ENCODE measurements around the gene RFNG.
A peak's percentile ranks its signal among the peaks of the same experiment; 100 is the strongest.

The RFNG gene

GRCh38 chr17:82077617-82078358 is 26.2 kb upstream of the RFNG start:
- DNase-seq (ENCODE audit: low spot score): no peak

- no peak for DNase-seq (ENCODE audit: low spot score)
These were observed 25.4 kb upstream of the RFNG start for GRCh38 chr17:82076785-82077591.

GRCh38 chr17:82076018-82076784 is 24.6 kb upstream of the RFNG start:
- DNase-seq (ENCODE audit: low spot score): no peak

DNA sequence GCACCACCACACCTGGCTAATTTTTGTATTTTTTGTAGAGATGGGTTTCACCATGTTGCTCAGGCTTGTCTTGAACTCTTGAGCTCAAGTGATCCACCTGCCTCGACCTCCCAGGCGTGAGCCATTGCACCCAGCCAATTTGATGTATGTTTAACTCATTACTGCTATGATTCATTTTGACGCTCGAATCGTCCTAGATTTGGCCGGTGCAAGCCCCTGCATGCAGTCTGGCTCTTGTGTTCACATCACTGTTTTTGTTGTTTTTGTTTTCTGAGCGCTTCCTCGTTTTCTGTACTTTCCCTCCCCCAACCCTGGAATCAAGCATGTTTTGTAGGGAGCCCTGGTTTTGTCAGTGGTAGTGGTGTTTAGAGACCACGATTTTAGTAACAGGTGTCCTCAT is 21.8 kb upstream of the RFNG start:
- no peak for DNase-seq (ENCODE audit: low spot score)

- DNase-seq (ENCODE audit: low spot score): no peak
These were observed 21.2 kb upstream of the RFNG start for GRCh38 chr17:82072827-82073226.

DNA sequence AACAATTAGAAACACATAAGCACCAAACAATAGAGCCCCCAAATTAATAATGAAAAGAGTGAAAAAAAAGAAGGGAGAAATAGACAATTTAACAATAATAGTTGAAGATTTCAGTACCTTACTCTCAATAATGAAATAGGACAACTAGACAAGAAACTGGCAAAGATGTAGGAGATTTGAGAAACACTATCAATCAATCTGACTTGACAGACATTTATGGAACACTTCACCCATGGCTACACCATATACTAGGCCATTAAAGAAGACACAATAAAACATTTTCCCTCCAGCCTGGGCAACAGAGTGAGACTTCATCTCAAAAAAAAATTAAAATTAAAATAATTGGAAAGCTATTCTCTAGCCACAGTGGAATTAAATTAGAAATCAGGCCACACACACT is 19.0 kb upstream of the RFNG start:
- no peak for DNase-seq (ENCODE audit: low spot score)

DNA sequence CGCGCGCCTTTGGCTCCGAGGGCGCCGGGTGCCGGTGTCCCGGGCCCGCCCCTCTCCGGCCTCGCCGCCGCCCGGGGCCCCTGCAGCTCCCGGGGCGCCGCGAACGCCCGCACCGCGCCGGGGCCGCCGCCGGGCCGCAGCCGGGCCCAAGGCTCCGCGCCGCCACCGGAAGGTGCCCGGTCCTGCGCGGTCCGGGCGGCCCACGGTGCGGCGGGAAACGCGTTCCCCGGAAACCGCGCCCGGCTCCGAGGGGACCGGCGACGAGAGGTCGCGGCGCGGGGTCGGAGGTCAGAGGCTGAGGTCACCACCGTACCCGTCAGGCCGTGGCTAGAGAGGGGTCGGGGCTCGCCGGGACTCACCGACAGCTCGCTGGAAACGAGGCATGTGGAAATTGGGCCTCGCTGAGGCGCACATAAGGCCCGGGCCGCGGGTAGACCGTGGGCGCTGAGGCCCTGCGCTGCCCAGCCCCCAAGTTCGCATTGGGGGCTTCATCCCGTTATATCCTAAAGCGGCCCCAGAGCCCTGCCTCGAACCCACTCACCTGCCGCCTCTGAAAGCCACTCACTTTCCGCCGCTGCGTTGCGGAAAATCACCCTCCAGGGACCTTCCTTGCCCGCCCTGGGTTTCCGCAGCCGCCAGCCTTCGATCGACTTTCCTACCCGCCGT is 14.2 kb upstream of the RFNG start, which contains the start of gene DUS1L:
Gene DUS1L, minus strand, starts transcription at position 167 of the 666 bp plus-strand sequence. CDS start 745 bp downstream, outside the sequence.
- peak; percentile 54 for DNase-seq (ENCODE audit: low spot score)

DNA sequence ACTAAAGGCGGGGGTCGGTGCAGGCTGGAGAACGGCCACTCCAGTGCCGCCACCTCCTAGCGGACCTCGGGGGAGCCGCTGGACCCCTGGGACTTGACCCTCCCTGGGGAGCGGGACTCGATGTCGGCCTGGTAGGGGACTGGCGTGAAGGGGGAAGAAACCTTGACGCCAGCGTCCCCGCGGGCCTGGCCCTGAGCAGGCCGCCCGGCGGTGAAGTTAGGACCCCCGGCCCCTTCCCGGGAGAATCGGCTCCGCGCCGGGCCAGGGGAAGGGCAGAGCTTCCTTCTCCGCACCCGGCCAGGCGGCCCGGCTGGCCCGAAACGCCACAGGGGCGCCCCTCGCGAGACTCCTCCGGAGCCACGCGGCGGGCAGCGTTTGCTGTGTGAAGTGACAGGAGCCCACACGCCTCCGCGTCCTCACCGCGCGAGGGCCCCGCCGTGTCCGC is 13.6 kb upstream of the RFNG start:
- peak; percentile 55 for DNase-seq (ENCODE audit: low spot score)

GRCh38 chr17:82064433-82065192 is 13.0 kb upstream of the RFNG start:
- no peak for DNase-seq (ENCODE audit: low spot score)

DNA sequence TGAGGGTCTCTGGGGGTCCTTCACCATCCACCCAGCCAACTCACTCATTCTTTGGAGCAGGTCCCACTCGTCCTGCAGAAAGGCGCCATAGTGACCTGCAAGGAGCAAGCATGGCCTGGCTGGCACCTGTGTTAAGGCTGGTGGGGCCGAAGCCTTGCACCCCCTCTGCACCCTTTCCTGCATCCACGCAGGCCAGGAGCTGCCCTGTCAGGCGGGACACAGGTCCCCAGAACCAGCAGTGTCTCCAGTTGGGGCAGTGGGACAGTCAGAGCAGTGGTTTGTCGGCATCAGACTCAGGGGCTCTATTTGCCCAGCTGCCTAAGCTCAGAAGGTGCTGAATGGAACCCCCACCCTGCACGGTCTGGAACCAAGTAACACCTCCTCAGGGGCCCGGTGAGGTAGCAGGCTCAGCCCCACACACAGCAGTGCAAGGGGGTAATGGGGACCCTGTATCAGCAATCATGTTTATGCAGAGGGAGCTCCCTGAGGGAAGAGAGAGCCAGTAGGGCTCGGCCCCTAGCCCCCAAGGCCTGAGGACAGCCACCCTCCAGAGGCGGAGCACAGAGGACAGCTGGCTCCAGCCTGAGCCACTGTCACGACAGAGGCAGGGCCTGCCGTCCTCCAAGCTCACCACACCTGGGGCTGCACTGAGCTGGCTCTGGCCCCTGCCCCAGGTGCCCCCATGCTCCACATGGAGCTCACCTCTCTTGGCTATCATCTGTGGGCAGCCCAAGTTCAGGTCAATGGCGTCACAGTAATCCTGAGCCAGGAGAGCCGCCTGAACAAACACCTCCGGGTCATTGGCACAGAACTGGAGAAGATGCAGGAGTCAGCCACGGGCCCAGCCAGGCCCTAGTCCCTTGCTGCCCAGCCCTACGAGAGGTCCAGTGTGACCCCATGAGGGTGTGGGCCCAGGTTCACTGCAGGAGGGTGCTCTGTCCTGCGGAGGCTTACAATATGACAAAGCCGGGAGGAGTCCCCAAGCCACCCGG is 12.1 kb upstream of the RFNG start:
- no peak for DNase-seq (ENCODE audit: low spot score)

DNA sequence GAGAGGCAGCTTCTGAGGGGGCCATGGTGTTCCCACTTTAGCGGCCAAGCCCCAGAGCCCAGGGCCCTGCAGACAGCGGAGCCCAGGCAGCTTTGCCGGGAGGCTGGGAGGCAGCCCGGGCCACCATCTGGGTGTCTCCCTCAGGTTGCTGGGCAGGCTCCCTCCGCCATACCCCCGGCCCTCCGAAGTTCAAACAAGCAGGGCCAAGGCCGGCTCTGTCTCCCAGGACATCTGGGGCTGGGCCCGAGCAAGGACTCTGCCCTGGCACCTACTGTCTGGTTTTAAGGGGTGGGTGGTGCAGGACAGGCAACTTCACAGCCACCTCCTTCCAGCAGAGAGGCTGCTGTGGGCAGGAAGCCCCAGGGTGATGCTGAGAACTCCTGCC is 11.4 kb upstream of the RFNG start:
- no peak for DNase-seq (ENCODE audit: low spot score)

DNA sequence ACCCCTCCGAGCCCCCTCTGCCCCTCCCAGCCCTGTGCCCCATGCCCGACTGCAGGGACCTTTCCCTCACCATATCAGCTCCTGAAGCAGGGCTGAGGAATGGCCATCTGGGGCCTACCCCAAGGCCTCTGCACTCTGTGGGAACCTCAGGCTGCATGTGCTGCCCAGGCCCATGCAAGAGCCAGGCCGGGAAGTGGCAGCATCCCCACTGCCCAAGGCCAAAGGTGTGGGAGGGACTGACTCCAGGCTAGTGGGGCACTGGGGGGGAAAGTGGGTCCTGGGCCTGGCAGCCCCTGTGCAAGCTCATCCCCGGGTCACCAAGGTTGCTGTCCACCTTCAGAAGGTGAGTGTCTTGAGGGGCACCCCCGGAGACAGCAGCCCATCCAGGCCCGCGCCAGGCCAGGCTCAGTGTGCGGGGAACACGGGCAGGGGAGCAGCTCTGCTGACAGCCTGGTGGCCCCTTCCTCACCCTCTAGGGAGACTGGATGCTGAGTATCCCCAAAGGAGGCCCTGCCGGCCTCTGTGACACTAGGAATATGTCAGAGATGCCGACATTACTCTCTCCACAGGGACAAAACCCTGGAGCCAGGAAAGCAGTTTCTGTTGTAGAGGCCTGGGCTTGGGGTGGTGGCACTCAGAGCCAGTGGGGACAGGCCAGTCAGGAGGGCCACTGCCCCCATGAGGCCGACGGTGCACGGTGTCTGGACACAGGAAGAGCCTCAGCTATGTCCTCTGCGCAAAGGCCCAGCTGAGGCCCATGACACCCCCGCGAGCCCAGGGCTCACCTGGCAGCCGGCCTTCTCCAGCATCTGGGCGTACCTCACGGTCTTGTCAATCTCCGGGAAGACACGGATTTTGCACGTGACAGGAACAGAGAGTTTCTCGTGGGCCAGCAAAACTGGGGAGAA is 10.7 kb upstream of the RFNG start:
- no peak for DNase-seq (ENCODE audit: low spot score)

GRCh38 chr17:82061047-82061925 is 9.7 kb upstream of the RFNG start:
- no peak for DNase-seq (ENCODE audit: low spot score)

- no peak for DNase-seq (ENCODE audit: low spot score)
These were observed 9.0 kb upstream of the RFNG start for GRCh38 chr17:82060614-82061013.

GRCh38 chr17:82060001-82060380 is 8.4 kb upstream of the RFNG start:
- no peak for DNase-seq (ENCODE audit: low spot score)

DNA sequence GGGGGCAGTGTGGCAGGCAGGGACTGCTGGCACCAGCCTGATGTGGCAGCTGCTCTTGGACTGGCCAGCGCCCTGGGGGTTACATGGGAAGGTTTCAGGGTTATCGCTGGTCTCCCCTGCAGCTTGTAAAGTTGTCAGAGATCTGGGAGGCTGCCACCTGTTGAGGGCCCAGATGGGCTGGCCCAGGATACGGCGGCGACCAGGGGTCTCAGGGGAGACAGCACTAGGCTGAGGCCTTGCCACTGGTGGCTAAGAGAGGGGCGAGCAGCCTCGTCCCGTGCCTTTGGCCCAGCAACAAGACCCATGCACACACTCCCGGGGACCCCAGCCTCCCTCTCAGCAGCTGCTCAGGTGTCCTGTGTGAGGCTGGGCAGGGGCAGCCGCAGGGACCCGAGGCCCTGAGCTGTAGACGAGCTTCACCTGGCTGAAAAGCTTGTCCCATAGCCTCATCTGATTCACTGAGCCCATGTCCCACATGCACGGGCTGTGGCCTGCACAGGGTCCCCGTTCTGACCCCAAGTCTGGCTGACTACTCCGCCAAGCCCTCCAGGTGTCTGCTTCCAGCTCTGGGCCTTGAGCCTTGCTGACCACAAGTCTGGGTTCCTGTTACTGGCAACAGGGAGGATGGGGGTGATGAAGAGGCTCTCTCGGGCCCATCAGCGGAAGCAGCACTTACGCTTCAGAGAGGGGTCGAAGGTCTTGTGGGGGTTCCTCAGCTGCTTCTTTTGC is 7.8 kb upstream of the RFNG start:
- DNase-seq (ENCODE audit: low spot score): no peak

DNA sequence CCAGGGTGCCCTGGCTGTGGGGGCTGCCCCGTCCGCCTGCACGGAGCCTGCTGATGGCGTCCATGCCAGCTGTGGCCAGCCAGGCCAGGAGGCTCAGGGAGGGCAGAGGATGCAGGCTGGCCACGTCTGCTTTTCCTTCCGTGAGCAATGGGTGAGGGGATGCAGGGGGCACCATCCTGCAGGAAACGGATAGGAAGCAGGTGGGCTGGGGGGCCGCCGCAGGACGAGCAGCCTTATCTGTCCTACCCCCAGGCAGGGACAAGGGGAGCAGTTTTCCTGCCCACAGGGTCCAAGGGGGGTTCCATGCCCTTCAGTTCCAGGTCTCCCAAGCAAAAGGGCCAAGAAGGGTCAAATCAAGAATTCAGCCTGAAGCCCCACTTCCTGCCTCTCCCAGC is 7.2 kb upstream of the RFNG start:
- DNase-seq (ENCODE audit: low spot score): no peak
